HEK293T (cell line): Measurements from ENCODE around the gene FOXC1.

Source experiments
- ARNT ChIP-seq: fragments of 450-650 bp; IDR thresholded peaks from 2 replicates; pipeline ENCODE4 v1.6.1; 2017; ENCODE audit warnings: mild to moderate bottlenecking
- BHLHE40 ChIP-seq: fragments of 450-650 bp; IDR thresholded peaks from 2 replicates; pipeline ENCODE4 v1.6.1; 2016; ENCODE audit warnings: mild to moderate bottlenecking, moderate library complexity, borderline replicate concordance
- CTBP1 ChIP-seq: fragments of 450-650 bp; IDR thresholded peaks from 2 replicates; pipeline ENCODE4 v1.6.1; 2016; ENCODE audit warnings: borderline replicate concordance
- FOXA1 ChIP-seq: fragments of 450-650 bp; IDR thresholded peaks from 2 replicates; pipeline ENCODE4 v1.6.1; 2016; ENCODE audit warnings: mild to moderate bottlenecking
- FOXK2 ChIP-seq: fragments of 450-650 bp; IDR thresholded peaks from 2 replicates; pipeline ENCODE4 v1.6.1; 2016; ENCODE audit warnings: mild to moderate bottlenecking
- FOXM1 ChIP-seq: fragments of 450-650 bp; IDR thresholded peaks from 2 replicates; pipeline ENCODE4 v1.6.1; 2017; ENCODE audit warnings: mild to moderate bottlenecking, borderline replicate concordance
- L3MBTL2 ChIP-seq: fragments of 450-650 bp; conservative IDR thresholded peaks from 2 replicates; pipeline ENCODE4 v1.6.1; 2016; ENCODE audit warnings: mild to moderate bottlenecking
- LEF1 ChIP-seq: fragments of 450-650 bp; IDR thresholded peaks from 2 replicates; pipeline ENCODE4 v1.6.1; 2017; ENCODE audit warnings: mild to moderate bottlenecking, borderline replicate concordance
- PKNOX1 ChIP-seq: fragments of 450-650 bp; IDR thresholded peaks from 2 replicates; pipeline ENCODE4 v1.6.1; 2016
- SP1 ChIP-seq: fragments of 450-650 bp; IDR thresholded peaks from 2 replicates; pipeline ENCODE4 v1.6.1; 2017
- SUZ12 ChIP-seq: fragments of 450-650 bp; IDR thresholded peaks from 2 replicates; pipeline ENCODE4 v1.6.1; 2016; ENCODE audit warnings: mild to moderate bottlenecking

- no peak for TF ChIP-seq FOXK2
- no peak for TF ChIP-seq L3MBTL2
- TF ChIP-seq FOXM1 = no peak
- TF ChIP-seq SP1 = no peak
- TF ChIP-seq ARNT = no peak
- TF ChIP-seq CTBP1 = no peak
- no peak for TF ChIP-seq PKNOX1
- no peak for TF ChIP-seq SUZ12
- TF ChIP-seq BHLHE40 = no peak
- TF ChIP-seq FOXA1 = no peak
- no peak for TF ChIP-seq LEF1
These were observed 38.9 kb upstream of the FOXC1 start for GRCh38 chr6:1570848-1571247.
